Measurements from ENCODE around the gene ANO8. TPM values are rescaled to one million over a fixed set of nuclear protein-coding genes. Genes with fewer than 3 reads are reported as not detected.

The ANO8 gene
- total and polyA plus RNA-seq, 2 of the 13 experiments (the other 11 are each of a cell fraction or from before 2014, with no cell fraction given) = 1.8 to 3.5 TPM

DNA sequence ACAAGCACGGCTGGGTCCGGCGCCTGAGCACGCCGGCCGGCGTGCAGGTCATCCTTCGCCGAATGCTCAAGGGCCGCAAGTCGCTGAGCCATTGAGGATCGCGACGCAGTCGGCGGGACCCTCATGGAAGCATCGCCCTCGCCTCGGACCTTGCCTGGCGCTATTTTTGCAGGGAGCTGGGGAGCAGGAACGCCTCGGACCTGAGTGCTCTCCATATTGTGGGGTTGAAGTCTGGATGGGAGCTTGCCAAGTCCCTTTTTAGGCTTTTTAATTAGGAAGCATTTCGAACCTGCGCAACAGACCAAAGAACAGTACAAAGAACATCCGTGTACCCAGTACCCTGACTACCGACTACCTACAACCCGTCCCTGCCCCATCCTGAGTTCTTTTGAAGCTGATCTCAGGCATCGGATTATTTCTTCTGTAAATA is 28.4 kb downstream of the ANO8 start (continued):
- TF ChIP-seq, protein P1, sequence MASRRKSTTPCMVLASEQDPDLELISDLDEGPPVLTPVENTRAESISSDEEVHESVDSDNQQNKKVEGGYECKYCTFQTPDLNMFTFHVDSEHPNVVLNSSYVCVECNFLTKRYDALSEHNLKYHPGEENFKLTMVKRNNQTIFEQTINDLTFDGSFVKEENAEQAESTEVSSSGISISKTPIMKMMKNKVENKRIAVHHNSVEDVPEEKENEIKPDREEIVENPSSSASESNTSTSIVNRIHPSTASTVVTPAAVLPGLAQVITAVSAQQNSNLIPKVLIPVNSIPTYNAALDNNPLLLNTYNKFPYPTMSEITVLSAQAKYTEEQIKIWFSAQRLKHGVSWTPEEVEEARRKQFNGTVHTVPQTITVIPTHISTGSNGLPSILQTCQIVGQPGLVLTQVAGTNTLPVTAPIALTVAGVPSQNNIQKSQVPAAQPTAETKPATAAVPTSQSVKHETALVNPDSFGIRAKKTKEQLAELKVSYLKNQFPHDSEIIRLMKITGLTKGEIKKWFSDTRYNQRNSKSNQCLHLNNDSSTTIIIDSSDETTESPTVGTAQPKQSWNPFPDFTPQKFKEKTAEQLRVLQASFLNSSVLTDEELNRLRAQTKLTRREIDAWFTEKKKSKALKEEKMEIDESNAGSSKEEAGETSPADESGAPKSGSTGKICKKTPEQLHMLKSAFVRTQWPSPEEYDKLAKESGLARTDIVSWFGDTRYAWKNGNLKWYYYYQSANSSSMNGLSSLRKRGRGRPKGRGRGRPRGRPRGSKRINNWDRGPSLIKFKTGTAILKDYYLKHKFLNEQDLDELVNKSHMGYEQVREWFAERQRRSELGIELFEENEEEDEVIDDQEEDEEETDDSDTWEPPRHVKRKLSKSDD (CRISPR knock-in tag; IDR thresholded peaks at IDR 0.05; ENCODE audit: low read depth) = no peak
- TF ChIP-seq, protein P2, sequence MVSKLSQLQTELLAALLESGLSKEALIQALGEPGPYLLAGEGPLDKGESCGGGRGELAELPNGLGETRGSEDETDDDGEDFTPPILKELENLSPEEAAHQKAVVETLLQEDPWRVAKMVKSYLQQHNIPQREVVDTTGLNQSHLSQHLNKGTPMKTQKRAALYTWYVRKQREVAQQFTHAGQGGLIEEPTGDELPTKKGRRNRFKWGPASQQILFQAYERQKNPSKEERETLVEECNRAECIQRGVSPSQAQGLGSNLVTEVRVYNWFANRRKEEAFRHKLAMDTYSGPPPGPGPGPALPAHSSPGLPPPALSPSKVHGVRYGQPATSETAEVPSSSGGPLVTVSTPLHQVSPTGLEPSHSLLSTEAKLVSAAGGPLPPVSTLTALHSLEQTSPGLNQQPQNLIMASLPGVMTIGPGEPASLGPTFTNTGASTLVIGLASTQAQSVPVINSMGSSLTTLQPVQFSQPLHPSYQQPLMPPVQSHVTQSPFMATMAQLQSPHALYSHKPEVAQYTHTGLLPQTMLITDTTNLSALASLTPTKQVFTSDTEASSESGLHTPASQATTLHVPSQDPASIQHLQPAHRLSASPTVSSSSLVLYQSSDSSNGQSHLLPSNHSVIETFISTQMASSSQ (IDR thresholded peaks at IDR 0.05; ENCODE audit: low read depth) = no peak
- TF ChIP-seq, protein P2 (CRISPR knock-in tag; IDR thresholded peaks at IDR 0.05; ENCODE audit: borderline replicate concordance) = no peak
- TF ChIP-seq ZNF256 (CRISPR knock-in tag; conservative IDR thresholded peaks at IDR 0.05) = no peak
- no peak for TF ChIP-seq ZNF30 (CRISPR knock-in tag; IDR thresholded peaks at IDR 0.05)
- TF ChIP-seq, protein P3, sequence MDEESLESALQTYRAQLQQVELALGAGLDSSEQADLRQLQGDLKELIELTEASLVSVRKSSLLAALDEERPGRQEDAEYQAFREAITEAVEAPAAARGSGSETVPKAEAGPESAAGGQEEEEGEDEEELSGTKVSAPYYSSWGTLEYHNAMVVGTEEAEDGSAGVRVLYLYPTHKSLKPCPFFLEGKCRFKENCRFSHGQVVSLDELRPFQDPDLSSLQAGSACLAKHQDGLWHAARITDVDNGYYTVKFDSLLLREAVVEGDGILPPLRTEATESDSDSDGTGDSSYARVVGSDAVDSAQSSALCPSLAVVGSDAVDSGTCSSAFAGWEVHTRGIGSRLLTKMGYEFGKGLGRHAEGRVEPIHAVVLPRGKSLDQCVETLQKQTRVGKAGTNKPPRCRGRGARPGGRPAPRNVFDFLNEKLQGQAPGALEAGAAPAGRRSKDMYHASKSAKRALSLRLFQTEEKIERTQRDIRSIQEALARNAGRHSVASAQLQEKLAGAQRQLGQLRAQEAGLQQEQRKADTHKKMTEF (CRISPR knock-in tag; IDR thresholded peaks at IDR 0.05) = no peak
- TF ChIP-seq IKZF4 (CRISPR knock-in tag; IDR thresholded peaks at IDR 0.05; ENCODE audit: borderline replicate concordance, low read depth, not compliant biosample characterization) = no peak
- TF ChIP-seq, protein P4, sequence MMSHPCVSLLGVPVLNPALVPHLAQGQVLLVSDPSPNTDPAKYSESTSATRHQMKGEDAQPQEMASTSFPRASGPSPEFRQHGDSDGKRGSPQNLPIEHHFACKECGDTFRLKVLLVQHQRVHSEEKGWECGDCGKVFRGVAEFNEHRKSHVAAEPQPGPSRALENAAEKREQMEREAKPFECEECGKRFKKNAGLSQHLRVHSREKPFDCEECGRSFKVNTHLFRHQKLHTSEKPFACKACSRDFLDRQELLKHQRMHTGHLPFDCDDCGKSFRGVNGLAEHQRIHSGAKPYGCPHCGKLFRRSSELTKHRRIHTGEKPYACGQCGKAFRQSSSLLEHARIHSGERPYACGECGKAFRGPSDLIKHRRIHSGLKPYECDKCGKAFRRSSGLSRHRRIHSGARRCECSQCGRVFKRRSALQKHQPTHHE (CRISPR knock-in tag; IDR thresholded peaks at IDR 0.05; ENCODE audit: borderline replicate concordance) = no peak
- TF ChIP-seq, protein P5, sequence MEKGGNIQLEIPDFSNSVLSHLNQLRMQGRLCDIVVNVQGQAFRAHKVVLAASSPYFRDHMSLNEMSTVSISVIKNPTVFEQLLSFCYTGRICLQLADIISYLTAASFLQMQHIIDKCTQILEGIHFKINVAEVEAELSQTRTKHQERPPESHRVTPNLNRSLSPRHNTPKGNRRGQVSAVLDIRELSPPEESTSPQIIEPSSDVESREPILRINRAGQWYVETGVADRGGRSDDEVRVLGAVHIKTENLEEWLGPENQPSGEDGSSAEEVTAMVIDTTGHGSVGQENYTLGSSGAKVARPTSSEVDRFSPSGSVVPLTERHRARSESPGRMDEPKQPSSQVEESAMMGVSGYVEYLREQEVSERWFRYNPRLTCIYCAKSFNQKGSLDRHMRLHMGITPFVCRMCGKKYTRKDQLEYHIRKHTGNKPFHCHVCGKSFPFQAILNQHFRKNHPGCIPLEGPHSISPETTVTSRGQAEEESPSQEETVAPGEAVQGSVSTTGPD (CRISPR knock-in tag; IDR thresholded peaks at IDR 0.05) = no peak
- TF ChIP-seq ZNF720 (CRISPR knock-in tag; IDR thresholded peaks at IDR 0.05) = no peak
- TF ChIP-seq GATA4 (IDR thresholded peaks at IDR 0.05; ENCODE audit: borderline replicate concordance, low read depth) = no peak
- TF ChIP-seq GTF3A (CRISPR knock-in tag; conservative IDR thresholded peaks at IDR 0.05) = no peak
- TF ChIP-seq, protein P6, sequence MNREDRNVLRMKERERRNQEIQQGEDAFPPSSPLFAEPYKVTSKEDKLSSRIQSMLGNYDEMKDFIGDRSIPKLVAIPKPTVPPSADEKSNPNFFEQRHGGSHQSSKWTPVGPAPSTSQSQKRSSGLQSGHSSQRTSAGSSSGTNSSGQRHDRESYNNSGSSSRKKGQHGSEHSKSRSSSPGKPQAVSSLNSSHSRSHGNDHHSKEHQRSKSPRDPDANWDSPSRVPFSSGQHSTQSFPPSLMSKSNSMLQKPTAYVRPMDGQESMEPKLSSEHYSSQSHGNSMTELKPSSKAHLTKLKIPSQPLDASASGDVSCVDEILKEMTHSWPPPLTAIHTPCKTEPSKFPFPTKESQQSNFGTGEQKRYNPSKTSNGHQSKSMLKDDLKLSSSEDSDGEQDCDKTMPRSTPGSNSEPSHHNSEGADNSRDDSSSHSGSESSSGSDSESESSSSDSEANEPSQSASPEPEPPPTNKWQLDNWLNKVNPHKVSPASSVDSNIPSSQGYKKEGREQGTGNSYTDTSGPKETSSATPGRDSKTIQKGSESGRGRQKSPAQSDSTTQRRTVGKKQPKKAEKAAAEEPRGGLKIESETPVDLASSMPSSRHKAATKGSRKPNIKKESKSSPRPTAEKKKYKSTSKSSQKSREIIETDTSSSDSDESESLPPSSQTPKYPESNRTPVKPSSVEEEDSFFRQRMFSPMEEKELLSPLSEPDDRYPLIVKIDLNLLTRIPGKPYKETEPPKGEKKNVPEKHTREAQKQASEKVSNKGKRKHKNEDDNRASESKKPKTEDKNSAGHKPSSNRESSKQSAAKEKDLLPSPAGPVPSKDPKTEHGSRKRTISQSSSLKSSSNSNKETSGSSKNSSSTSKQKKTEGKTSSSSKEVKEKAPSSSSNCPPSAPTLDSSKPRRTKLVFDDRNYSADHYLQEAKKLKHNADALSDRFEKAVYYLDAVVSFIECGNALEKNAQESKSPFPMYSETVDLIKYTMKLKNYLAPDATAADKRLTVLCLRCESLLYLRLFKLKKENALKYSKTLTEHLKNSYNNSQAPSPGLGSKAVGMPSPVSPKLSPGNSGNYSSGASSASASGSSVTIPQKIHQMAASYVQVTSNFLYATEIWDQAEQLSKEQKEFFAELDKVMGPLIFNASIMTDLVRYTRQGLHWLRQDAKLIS (CRISPR knock-in tag; IDR thresholded peaks at IDR 0.05) = no peak
- TF ChIP-seq ZNF75D (CRISPR knock-in tag; IDR thresholded peaks at IDR 0.05; ENCODE audit: borderline replicate concordance) = no peak
